8988T (cell line): ENCODE measurements around the gene LANCL3.
"Not testable (repeated sequence)": the region's sequence is repeated elsewhere in the genome, so short reads cannot be mapped to it uniquely, and the experiment has no call there.

Experiments
- DNase-seq: peaks from one replicate; pipeline ENCODE4 v3.0.0; 2011

LANCL3 gene

DNA sequence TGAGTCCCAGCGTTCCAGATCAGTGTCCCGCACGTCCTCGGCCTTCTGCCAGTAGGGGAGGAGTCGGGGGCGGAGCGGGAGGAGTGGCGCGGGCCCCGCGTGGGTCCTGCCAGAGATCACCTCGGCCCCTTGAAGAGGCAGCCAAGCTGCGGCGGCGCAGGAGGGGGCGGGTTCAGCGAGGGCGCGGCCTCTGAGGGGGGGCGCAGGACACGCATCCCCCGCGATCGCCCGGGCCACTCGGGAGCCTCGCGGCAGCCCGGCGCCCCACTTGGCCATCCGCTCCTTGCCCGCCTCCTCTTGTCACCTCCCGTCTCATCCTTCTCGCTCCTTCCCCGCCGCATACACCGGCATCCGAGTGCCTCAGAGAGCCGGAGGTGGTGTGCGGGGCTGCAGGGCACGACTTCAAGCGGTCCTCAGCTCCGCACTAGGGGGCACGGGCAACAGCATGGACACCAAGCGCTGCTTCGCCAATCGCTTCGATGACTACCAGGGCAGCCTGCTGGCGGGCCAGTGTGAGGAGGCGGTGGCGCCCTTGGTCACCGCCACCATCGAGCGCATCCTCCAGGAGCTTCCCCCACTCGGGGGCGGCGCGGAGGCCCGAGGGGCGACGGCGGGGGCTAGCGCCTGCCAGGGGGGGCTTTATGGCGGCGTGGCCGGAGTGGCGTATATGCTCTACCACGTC, at the start of gene LANCL3:
LANCL3 (plus strand) TSS at position 236 of the 682 bp plus-strand sequence; CDS start at position 446, 210 bp downstream.
- not testable (repeated sequence) for DNase-seq

DNA sequence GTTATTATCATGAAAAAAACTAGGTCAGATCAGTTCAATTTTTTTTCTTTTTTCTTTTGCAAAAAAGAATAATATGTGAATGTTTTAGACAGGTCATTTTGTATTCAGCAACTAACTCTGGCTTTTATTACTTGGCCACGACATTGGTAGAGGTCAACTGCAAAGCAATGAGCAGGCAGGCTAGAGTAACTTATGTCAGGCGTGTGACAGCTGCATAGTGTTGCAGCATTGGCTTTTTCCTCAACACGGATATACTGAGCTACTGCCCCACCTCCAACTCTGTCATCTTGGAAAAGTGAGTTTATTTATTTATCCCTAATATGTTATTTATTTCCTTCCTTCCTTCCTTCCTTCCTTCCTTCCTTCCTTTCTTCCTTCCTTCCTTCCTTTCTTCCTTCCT, 47.8 kb upstream of the LANCL3 start:
- DNase-seq = not testable (repeated sequence)

DNA sequence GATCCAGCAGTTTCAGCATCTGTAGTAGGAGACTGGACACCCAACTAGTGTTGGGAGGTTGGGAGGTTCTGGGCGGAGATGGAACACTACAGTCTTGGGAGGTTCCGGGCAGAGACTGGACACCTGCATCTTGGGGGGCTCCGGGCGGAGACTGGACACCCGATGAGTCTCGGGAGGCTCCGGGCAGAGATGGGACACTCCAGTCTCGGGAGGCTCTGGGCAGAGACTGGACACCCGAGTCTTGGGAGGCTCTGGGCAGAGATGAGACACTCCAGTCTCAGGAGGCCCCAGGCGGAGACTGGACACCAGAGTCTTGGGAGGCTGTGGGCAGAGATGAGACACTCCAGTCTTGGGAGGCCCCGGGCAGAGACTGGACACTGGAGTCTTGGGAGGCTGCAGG, 29.5 kb upstream of the LANCL3 start:
- no peak for DNase-seq

DNA sequence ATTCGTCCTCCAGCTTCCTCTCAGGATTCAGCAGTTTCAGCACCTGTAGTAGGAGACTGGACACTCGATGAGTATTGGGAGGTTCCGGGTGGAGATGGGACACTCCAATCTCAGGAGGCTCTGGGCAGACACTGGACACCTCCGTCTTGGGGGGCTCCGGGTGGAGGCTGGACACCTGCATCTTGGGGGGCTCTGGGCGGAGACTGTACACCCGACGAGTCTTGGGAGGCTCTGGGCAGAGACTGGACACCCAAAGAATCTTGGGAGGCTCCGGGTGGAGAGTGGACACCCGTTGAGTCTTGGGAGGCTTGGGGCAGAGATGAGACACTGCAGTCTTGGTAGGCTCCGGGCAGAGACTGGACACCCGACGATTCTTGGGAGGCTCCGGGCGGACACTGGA, 28.7 kb upstream of the LANCL3 start:
- no peak for DNase-seq

DNA sequence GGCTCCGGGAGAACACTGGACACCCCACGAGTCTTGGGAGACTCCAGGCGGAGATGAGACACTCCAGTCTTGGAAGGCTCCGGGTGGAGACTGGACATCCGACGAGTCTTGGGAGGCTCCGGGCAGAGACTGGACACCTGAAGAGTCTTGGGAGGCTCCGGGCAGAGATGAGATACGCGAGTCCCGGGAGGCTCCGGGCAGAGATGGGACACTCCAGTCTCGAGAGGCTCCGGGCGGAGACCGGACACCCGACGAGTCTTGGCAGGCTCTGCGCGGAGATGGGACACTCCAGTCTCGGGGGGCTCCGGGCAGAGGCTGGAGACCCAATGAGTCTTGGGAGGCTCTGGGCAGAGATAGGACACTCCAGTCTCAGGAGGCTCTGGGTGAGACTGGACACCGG, 28.1 kb upstream of the LANCL3 start:
- no peak for DNase-seq

DNA sequence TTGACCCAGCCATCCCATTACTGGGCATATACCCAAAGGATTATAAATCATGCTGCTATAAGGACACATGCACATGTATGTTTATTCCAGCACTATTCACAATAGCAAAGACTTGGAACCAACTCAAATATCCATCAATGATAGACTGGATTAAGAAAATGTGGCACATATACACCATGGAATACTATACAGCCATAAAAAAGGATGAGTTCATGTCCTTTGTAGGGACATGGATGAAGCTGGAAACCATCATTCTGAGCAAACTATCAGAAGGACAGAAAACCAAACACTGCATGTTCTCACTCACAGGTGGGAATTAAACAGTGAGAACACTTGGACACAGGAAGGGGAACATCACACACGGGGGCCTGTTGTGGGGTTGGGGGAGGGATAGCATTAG, 26.9 kb upstream of the LANCL3 start:
- not testable (repeated sequence) for DNase-seq

DNA sequence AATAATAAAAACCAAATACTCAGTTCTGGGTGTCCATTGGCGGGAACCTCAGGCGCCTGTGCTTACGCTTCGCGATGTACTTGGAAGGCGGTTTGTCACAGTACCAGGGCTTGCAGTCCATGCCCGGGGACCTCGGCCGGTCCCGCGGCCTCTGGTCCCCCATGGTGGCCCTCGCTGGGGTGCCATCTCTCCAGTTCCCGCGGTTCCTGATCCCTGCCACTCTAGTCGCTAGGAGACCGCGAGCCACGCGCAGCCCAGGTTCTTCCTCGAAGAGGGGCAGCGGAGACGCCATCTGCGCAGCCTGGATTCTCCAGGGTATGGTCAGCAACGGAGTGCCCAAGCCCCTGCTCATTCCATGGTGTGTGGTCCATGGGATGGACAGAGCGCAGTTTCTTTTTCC, 26.4 kb upstream of the LANCL3 start:
- no peak for DNase-seq

DNA sequence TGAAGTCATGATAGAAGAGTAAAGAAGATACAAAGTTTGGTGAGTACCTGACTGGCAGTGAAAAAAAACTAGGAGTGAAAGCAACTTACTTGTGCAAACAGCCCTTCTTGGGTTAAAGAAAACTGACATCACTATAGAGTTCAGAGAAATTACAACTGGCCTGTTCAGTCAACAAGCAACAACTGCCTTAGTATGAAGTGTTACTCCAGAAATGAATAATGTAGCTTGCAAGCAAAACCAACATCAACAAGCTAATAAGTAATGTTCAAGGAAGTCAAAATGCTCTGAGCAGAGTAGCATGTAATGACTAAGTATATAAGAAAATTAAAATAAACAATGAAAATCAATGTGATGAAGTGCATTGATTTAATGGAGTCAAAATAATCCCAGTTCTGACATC, 21.8 kb upstream of the LANCL3 start:
- DNase-seq = not testable (repeated sequence)

DNA sequence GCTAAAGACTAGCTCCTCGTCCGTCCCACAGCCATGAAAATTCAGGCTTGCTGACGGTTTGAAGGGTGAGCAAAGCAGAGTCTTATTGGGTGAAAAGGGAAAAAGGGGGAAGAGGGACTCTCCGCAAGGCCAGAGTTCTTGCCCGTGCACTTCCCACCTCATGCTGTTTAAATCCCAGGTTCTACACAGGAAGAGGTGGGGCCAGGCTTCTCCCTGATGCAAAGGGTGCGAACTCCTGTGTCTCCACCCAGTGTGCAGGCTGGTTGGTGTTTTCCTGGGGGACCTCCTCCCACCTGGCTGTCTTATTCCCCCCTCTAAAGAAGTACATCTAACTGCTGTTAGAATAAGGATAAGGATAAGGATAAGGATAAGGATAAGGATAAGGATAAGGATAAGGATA, 18.0 kb upstream of the LANCL3 start:
- no peak for DNase-seq

DNA sequence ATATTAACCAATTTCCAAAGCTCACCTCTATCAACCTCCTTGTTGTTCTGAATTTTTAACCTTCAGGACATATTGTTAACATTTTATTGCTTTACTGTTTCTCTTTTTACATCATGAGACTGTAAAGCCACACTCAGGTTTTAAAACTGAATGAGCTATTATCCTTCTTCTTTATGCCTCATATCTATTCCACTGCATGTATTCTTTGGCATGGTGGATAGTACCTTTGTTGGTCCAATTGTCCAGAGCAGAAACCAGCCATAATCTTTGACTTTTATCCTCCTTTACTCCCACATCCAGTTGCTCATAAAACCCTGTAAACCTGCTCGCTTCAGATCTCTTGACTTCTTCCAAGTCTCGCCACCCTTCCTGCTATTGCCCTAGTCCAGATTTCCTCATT, 6.2 kb upstream of the LANCL3 start:
- DNase-seq = not testable (repeated sequence)

DNA sequence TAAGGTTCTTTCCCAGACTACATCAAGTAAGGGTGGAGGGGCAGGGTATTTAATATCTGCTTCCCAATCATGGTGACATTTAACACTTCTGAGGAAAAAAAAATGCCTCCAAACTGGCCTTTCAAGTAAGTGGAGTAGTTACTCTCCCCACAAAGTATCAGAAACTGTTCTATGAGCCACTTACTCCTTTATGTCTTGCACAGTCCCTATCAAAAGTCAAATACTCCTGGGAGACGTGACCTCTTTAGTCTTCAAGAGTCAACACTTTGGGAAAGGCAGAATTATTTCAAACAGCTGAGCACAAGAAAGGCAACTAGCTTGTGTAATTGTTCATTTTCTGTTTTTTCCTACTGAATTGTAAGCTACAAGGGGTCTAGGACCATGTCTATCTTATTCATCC, 1.1 kb upstream of the LANCL3 start:
- not testable (repeated sequence) for DNase-seq

DNA sequence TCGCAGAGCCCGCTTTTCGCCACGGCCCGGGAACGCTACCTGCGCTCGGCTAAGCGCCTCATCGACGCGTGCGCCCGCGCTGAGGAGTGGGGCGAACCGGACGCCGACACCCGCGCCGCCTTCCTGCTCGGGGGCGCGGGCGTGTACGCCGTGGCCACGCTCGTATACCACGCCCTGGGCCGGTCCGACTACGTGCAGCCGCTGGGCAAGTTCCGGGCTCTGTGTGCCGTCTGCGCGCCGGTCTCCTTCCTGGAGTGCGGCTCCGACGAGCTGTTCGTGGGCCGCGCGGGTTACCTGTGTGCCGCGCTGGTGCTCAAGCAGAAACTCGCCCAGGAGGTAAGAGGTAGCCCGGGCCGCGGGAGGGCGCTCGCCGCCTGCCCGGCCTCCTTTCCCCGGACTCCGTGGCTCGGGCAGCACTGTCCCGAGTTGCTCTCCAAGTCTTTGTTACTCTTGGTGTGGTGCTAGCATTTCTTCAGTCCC, 687 bp downstream of the LANCL3 start:
- not testable (repeated sequence) for DNase-seq

DNA sequence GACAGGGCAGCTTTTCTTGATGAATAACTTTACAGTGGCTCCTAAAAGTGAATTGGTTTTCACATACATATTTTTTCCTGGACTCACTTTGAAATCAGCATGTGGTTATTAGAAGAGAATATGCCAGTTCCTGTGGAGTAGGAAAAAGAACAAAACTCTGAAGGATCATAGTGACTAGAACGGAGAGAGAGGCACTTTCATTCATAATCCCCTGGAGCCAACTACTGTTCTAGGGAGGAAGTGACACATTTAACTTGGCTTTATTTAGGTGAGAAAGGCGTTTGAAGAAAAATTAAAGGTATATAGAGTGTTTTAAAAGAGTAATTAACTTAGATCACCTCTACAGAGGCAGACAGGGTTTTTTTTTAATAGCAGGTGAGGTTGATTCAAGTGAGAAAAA, 1.7 kb downstream of the LANCL3 start:
- not testable (repeated sequence) for DNase-seq

DNA sequence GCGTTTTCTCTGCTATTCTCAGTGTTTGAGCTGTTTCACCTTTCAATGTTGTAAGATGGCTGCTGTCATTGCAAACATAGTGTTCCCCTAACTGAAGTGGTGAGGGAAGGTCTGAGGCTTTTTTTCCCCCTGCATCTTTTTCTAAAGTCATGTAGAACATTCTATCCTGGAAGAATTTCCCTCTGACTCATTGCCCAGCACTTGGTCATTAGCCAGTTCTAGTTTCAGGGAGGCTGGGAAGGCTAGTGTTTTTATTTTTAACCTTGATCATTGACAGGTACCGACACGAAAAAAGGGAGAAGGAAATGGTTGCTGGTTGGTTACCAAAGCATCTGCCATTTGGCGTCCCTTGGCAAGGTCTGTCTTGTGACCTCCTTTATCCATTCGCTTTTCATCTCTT, 6.6 kb downstream of the LANCL3 start:
- no peak for DNase-seq

DNA sequence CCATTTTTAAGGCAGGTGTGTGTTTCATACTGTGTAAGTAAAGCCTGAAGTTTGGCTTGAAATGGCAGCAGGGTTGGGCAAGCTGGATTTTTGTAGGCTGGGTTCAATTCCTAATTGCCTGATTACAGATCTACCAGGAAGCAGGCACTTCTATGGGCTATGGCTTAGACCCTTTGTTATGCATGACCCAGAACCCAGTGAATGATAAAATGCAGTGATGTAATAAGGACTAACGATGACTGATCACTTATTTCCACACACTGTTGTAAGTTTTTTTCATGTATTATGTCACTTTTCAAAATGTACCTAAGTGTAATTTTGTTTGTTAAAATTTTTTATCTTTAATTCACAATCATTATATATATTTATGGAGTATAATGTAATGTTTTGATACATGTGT, 8.6 kb downstream of the LANCL3 start:
- no peak for DNase-seq

DNA sequence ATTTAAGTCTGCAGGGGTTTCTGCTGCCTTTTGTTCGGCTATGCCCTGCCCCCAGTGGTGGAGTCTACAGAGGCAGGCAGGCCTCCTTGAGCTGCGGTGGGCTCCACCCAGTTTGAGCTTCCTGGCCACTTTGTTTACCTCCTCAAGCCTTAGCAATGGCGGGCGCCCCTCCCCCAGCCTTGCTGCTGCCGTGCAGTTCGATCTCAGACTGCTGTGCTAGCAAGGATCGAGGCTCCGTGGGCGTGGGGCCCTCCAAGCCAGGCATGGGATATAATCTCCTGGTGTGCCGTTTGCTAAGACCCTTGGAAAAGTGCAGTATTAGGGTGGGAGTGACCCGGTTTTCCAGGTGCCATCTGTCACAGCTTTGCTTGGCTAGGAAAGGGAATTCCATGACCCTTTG, 15.9 kb downstream of the LANCL3 start:
- DNase-seq = not testable (repeated sequence)

DNA sequence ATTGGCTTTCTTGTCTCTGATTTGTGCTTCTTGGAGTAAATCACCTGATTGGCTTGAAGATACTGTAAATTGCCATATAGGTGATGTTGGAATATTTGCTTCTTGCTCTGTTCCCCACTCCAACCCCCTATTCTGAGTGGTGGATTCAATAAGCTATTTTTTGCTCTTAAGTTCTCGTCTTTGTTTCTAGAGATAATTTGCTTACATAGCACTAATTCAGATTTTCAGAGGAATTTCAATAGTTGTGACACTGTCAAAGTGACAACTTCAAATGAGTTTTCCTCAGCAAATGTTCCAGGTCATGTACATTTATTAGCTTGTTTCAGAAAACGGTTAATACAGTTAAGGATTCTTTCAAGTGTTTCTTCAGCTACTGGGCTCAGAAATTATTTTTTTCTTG, 18.6 kb downstream of the LANCL3 start:
- no peak for DNase-seq

DNA sequence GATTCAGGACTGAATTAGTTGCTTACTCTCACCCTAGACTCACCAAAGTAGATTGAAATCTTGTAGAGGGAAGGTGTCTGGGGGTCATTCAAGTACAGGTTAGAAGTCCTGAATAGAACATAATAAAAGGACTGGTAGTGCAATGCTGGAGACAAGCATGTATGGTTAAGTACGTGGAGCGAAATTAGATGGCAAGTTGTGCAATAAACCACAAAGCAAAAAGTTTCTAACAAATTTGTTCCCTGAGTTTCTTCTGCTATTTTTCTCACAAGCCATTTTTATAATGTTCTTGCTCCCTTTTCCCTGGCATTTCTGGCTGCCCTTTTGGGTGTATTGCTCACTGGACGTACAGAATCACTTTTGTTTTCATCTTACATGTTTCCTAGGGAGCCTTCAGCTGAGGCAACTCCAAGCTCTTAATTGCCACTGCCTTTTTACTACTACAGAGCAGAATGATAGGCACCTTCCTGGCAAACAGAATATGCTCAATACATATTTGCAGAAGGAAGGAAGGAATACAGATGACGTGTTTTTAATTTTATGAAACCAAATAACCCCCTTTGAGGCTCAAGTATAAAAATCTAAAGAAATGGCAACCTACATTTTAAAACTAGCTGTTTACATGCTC, 23.4 kb downstream of the LANCL3 start:
- no peak for DNase-seq

DNA sequence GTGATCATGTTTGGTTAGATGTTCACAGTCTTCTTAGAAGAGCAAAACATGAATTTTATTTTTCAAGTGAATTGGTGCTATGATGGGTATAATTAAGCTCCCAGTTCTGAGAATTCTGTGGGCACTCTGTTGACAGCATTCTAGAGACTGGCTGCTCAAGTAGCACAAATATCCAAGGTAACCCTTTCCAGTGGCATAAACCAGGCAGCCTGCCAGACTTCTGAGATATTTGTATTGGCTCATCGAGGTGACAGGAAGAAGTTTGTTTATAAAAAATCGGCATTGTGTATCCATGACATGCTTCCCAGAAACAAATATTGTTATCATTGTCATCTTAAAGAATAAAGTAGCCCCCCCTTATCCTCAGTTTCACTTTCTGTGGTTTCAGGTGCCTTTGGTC, 28.3 kb downstream of the LANCL3 start:
- DNase-seq = no peak

DNA sequence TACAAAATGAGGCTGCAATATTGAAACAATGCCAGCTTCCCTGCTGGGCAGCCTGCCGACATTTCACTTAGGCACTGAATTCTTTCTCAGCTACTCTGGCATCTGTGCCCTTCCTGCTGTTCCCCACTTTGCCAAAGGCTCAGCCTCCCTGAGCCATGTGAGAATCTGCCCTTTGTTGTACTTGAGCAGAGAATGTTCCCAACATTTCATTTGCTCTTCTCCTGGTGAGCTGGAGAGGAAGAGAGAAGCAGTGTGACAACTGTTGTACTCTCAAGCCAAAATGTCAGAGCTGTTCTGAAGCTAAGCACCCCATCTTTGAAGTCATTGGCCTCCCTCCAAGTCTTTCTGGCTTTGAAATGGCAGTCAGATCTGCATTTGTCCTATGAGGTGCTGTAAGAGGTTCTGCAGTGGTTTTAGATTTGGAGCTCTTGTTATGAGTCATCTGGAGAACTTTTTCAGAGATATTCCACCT, 32.5 kb downstream of the LANCL3 start:
- DNase-seq = no peak

DNA sequence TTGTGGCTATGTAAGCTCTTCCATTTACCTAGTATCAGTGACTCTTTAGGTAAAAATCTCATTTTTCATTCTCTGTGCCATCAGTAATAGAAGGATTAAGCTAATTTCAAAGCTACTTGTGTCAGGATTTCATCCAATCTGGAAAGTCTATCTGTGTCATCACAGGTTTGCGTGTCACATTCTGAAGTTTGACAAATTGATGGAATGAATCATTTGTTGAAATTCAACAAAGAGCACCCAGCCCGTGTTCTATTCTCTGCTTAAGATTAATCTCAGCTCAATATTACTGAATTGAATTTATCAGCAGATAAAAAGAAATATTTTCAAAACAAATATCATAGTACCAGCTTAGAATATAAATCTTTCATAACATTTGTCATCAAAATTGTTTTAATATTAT, 35.8 kb downstream of the LANCL3 start:
- no peak for DNase-seq

DNA sequence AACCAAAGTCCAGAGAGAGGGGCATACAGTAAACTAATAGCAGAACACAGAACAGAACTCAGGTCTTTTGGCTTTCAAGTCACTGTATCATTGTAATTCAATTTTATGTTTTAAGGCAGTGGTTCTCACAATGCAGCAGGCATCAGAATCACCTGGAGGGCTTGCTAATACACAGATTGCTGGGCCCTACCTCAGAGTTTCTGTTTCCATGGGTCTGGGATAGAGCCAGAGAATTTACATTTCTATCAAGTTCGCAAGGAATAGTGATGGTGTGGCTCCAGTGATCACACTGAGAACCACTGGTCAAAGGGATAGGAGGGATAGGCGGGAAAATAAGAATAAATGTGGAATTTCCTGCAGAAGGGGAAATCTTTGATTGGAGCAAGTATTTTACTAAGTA, 36.7 kb downstream of the LANCL3 start:
- no peak for DNase-seq

DNA sequence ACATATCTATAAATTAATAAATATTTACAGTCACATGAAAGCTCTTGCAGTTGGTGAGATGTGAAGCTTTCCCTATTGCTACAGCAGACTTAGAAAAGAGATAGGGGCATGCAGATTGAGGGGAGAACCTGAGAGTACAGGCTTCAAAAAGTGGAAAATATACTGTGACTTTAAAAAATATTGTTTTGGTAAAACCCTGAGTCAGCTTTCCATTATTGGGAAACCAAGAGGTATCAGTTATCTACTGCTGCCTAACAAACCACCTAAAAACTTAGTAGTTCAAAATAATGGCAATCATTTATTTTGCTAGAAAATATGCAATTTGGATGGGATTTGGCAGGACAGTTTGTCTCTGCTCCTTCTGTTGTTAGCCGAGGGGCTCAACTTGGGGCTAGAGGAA, 38.3 kb downstream of the LANCL3 start:
- DNase-seq = no peak

DNA sequence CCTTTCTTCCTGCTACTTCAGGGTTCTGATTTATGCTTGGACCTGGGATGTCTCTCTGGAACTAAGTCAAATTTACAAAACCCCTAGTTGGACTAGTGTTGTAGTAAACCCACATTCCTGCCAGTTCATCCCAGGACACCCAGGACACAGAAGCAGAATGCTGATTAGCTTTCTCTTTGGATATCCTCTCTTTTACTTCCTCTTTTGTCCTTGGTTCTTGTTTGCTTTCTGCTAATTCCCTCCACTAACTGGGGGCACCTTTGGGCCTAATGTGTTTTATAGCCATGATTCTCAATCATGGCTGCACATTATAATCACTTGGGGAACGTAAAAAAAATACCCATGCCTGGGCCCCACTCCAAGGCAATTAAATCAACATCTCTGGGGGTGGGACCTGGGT, 42.5 kb downstream of the LANCL3 start:
- DNase-seq = no peak

DNA sequence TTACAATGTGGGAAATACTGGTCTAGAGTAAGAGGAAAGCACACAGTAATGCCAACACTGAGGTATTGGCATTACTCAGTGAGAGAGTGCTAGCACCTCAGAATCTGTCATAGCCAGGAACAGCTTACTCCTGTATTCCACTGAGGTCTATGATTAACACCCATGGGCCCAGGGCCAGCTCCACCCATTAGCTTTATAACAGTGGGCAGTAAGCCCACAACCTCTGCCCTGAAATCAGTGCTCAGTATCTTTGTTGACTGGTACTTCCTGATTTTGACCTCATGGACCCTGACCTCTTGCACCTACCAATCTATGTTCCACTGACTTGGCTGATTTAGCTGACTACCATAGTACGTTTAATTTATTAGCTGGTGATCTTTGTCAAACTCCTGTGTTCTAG, 56.1 kb downstream of the LANCL3 start:
- DNase-seq = no peak
